ENCODE measurements around the gene PRDX6. TPM values are rescaled to one million over a fixed set of nuclear protein-coding genes. Genes with fewer than 3 reads are reported as not detected.

PRDX6 gene, protein sequence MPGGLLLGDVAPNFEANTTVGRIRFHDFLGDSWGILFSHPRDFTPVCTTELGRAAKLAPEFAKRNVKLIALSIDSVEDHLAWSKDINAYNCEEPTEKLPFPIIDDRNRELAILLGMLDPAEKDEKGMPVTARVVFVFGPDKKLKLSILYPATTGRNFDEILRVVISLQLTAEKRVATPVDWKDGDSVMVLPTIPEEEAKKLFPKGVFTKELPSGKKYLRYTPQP
- 100 to 1,000 TPM in 1 of 2 donors, 10 to 100 TPM in 1; 70.5 to 126 TPM for total RNA-seq

DNA sequence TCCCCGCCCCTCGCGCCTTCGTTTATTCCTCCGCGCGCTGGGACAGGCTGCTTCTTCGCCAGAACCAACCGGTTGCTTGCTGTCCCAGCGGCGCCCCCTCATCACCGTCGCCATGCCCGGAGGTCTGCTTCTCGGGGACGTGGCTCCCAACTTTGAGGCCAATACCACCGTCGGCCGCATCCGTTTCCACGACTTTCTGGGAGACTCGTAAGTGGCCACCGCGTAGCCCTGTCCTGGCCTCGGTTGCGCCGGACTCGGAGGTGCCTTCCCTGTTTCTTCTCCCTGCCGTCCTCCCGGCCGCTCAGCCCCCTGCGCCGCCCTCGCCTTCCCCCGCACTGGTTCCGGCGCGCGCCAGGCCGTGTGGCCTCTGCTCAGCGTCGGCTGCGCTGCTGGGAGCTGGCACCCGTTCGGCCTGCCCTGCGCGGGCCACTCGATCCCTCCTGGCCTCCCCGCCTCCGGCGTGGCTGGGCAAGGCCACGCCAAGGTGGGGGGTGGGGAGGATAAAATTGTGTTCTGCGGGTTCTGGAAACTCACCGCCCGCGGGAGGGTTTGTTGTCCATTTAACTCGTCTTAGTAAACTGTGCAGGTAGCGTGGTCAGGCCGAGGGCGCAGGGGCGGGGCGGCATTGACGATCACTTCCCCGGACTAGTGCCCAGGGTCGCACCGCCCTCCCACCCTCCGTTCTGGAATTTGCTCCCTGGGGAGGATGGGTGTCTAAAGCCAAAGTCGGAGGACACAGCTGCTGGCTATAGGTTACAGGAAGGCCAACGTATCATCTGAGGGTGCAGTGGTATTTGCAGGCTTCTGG is at the start of gene PRDX6:
Gene PRDX6, plus strand, starts transcription at position 50 of the 808 bp plus-strand sequence. Its CDS starts 63 bp downstream, at position 113.

Other genes with a start within 250 kb of the PRDX6 start
- not detected for gene SLC9C2, start 125.7 kb downstream of the PRDX6 start, total RNA-seq
- not detected for gene TEX50, start 158.0 kb downstream of the PRDX6 start, total RNA-seq
- under 1 TPM; 0.33 to 0.34 TPM for gene ANKRD45, start 192.5 kb downstream of the PRDX6 start, total RNA-seq
- gene KLHL20, start 237.6 kb downstream of the PRDX6 start, total RNA-seq: 10 to 100 TPM; 15.0 to 17.2 TPM